DOHH2 (cell line): Measurements from ENCODE around the gene RRP1B.

Source experiments
- H3F3A ChIP-seq: fragments of 200-600 bp; sonication (generic), shearing (Covaris generic); 2 replicates; pipeline ENCODE4 v1.6.0; 2016; ENCODE audit warnings: antibody characterized with exemption, mild to moderate bottlenecking; ENCODE audit not compliant: control insufficient read depth, insufficient read depth
- H3K27ac ChIP-seq: fragments of 200-600 bp; sonication (generic); 2 replicates; pipeline ENCODE4 v1.5.1; 2014; ENCODE audit warnings: low read depth, mild to moderate bottlenecking, low read length, moderate library complexity
- H3K27me3 ChIP-seq: fragments of 200-600 bp; sonication (generic); 2 replicates; pipeline ENCODE4 v1.6.1; 2014; ENCODE audit warnings: mild to moderate bottlenecking, low read length, mixed read lengths; ENCODE audit not compliant: control insufficient read depth
- H3K36me3 ChIP-seq: fragments of 200-600 bp; sonication (generic); 2 replicates; pipeline ENCODE4 v1.6.1; 2014; ENCODE audit warnings: mild to moderate bottlenecking, low read length, moderate library complexity, mixed read lengths; ENCODE audit not compliant: control insufficient read depth
- H3K4me1 ChIP-seq: fragments of 200-600 bp; sonication (generic); 2 replicates; pipeline ENCODE4 v1.6.1; 2014; ENCODE audit warnings: mild to moderate bottlenecking, low read length, mixed read lengths; ENCODE audit not compliant: control insufficient read depth
- H3K4me2 ChIP-seq: fragments of 200-600 bp; sonication (generic); 2 replicates; pipeline ENCODE4 v1.6.0; 2014; ENCODE audit warnings: mild to moderate bottlenecking, low read length, moderate library complexity
- H3K4me3 ChIP-seq: fragments of 200-600 bp; sonication (generic); 2 replicates; pipeline ENCODE4 v1.5.1; 2014; ENCODE audit warnings: mild to moderate bottlenecking, low read length, mixed read lengths
- H3K79me2 ChIP-seq: fragments of 200-600 bp; sonication (generic); 2 replicates; pipeline ENCODE4 v1.6.1; 2014; ENCODE audit warnings: mild to moderate bottlenecking, low read length, mixed read lengths; ENCODE audit not compliant: control insufficient read depth
- H3K9me2 ChIP-seq: fragments of 200-600 bp; sonication (generic); replicated peaks from 2 replicates; pipeline ENCODE4 v1.6.1; 2014; ENCODE audit warnings: mild to moderate bottlenecking, low read length, mixed read lengths; ENCODE audit not compliant: control insufficient read depth
- H3K9me3 ChIP-seq: fragments of 200-600 bp; sonication (generic); 2 replicates; pipeline ENCODE4 v1.6.1; 2014; ENCODE audit warnings: antibody characterized with exemption, low read length, mixed read lengths; ENCODE audit not compliant: control insufficient read depth, insufficient read depth
- H4K20me1 ChIP-seq: fragments of 200-600 bp; sonication (generic); 2 replicates; pipeline ENCODE4 v1.6.0; 2014; ENCODE audit warnings: low read depth, mild to moderate bottlenecking, antibody characterized with exemption, low read length, moderate library complexity; ENCODE audit not compliant: control insufficient read depth, insufficient read depth
- EZH2phosphoT487 ChIP-seq: fragments of 200-600 bp; sonication (generic); IDR thresholded peaks from 2 replicates; pipeline ENCODE4 v1.6.1; 2017; ENCODE audit warnings: borderline replicate concordance, mild to moderate bottlenecking, antibody characterized with exemption, low read length, moderate library complexity, mixed read lengths
- TF ChIP-seq, protein P1 (sequence below): fragments of 200-600 bp; sonication (generic); IDR thresholded peaks from one replicate; pipeline ENCODE4 v1.5.1; 2014; ENCODE audit warnings: antibody characterized with exemption, mild to moderate bottlenecking, low read depth, low read length; ENCODE audit not compliant: poor library complexity, severe bottlenecking

Gene RRP1B

DNA sequence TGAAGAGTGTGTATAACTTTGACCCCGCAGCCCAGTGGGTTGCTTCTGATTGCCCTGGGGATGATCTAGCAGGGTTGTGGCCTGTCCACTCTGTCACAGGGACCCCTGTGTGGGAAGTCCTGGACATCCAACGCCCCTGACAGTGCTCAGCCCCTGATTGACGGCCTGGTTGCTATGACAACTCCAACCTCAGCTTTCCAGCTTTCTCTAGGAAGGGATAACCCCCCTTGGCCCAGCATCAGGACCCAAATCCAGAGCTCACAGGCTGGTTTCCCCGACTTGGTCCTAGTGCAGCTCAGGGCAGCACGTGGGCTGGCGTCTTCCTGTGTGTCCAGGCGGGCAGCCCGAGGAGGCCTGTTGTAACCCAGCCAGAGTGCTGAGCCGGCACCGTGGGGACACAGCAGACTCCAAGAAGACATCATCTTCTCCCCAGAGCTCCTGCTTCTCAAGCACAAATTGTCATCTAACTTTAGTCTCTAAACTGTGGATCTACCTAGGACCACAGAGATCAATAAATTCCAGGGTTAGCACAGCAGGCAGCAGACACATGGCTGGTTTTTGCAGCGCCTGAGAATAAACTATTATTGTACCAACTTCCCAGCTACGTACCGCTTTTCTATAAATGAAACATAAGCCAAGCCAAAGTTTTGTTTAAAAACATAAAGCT is 40.7 kb downstream of the RRP1B start:
- Histone ChIP-seq H3K4me2 (no peak overlapping the region), H3K9me3 (no peaks in the 10 kb centered on the region), H4K20me1 (no peaks in the 10 kb centered on the region), H3F3A (peaks cover 10% of the 10 kb centered on the region), H3K4me1 (no peaks in the 10 kb centered on the region), H3K9me2 (no peaks in the 10 kb centered on the region), H3K27me3 (peaks cover 9% of the 10 kb centered on the region; the same call in 1 of the 2 replicates), H3K4me3 (no peak overlapping the region), H3K27ac (no peak overlapping the region), H3K36me3 (peaks cover 12% of the 10 kb centered on the region), H3K79me2 (no peaks in the 10 kb centered on the region)
- TF ChIP-seq EZH2phosphoT487: no peak
- TF ChIP-seq, protein P1, sequence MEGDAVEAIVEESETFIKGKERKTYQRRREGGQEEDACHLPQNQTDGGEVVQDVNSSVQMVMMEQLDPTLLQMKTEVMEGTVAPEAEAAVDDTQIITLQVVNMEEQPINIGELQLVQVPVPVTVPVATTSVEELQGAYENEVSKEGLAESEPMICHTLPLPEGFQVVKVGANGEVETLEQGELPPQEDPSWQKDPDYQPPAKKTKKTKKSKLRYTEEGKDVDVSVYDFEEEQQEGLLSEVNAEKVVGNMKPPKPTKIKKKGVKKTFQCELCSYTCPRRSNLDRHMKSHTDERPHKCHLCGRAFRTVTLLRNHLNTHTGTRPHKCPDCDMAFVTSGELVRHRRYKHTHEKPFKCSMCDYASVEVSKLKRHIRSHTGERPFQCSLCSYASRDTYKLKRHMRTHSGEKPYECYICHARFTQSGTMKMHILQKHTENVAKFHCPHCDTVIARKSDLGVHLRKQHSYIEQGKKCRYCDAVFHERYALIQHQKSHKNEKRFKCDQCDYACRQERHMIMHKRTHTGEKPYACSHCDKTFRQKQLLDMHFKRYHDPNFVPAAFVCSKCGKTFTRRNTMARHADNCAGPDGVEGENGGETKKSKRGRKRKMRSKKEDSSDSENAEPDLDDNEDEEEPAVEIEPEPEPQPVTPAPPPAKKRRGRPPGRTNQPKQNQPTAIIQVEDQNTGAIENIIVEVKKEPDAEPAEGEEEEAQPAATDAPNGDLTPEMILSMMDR: no peak

DNA sequence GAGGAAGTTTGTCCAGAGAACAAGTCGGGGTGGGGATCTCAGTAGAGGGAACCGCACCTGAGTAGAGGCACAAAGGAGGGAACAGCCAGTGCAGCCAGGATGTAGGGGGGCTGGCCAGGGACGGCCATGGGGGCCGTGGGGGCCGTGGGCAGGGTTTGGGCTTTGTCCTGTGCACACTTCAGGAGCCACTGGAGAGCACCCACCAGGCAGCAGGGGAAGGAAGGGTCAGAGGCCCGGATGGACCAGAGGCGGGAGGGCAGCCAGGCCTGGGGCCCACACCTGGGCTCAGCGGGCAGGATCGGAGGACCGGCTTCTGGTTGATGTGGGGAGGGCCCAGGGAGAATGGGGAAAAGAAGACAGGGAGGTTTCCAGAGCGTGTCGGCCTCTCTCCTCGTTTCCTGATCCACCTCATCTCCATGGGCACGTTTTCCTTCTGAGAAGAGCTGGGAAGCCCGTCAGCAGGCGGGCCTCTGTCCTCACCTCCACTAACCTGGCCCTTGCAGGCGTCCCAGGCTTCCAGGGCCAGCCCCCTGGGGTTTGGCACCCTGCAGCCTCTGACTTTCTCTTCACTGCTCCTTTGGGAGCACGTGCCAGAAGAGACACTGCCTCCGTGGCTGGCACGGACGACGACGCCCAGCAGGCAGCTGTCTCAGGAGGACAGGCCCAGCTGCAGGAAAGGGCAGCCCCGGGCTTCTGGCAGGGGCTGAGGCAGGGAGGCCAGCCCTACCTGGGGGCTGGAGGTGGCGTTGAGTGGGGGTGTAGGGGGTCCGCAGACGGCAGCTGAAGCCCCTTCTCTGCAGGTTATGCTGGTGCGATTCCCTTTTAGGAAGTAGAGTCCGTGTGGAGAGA is 42.8 kb downstream of the RRP1B start:
- Histone ChIP-seq H3K9me3 (no peaks in the 10 kb centered on the region), H3K36me3 (no peaks in the 10 kb centered on the region), H3K4me3 (no peak overlapping the region), H3K4me2 (no peak overlapping the region), H3K27ac (no peak overlapping the region), H3K9me2 (no peaks in the 10 kb centered on the region), H3K79me2 (no peaks in the 10 kb centered on the region), H3K4me1 (no peaks in the 10 kb centered on the region), H3K27me3 (peaks cover 9% of the 10 kb centered on the region; the same call in 1 of the 2 replicates), H4K20me1 (no peaks in the 10 kb centered on the region), H3F3A (peaks cover 6% of the 10 kb centered on the region)
- TF ChIP-seq EZH2phosphoT487: no peak
- TF ChIP-seq, protein P1: no peak

DNA sequence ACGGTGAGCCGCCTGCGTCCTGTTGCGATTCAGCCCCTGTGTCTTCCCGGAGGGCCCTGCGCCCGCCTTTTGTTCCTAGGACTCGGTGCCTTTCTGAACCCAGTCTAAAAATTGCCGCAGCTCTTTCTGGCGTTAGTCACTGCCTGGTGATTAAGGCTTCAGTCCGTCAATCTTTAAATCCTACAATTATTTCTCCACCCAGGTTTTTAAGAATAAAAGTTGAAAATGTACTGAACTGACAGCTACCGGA is 43.4 kb downstream of the RRP1B start:
- Histone ChIP-seq H3K27me3 (peaks cover 9% of the 10 kb centered on the region; the same call in 1 of the 2 replicates), H3K4me2 (no peak overlapping the region), H3K4me3 (no peak overlapping the region), H3K79me2 (no peaks in the 10 kb centered on the region), H3K9me3 (no peaks in the 10 kb centered on the region), H3F3A (peaks cover 2% of the 10 kb centered on the region), H3K36me3 (no peaks in the 10 kb centered on the region), H3K9me2 (no peaks in the 10 kb centered on the region), H3K4me1 (no peaks in the 10 kb centered on the region), H3K27ac (no peak overlapping the region), H4K20me1 (no peaks in the 10 kb centered on the region)
- TF ChIP-seq EZH2phosphoT487: no peak
- TF ChIP-seq, protein P1: no peak
